H1 (cell line): ENCODE measurements around the gene ADD2. TPM values are rescaled to one million over a fixed set of nuclear protein-coding genes. Genes with fewer than 3 reads are reported as not detected.

ENCODE experiments used
- CTCF ChIA-PET: fragments of 300-600 bp; sonication (Branson Sonifier 250); formaldehyde crosslinking; loops from one replicate; lab custom pipeline; 2021; ENCODE audit not compliant: partially characterized antibody; lab: Charles Lee
- POLR2A ChIA-PET: fragments of 300-600 bp; sonication (Branson Sonifier 250); formaldehyde crosslinking; loops from one replicate; lab custom pipeline; 2021; ENCODE audit warnings: inconsistent platforms; ENCODE audit not compliant: partially characterized antibody; lab: Charles Lee
- DNase-seq, 2 experiments: peaks; one replicate each; pipeline versions ENCODE4 v3.0.0 to v3.0.0-alpha.2; 2010 to 2022; ENCODE audit warnings: low spot score in 2 of 2, low read depth in 1 of 2, mixed read lengths in 1 of 2
- FAIRE-seq: peaks from 2 replicates; lab custom pipeline; 2011; peaks lifted over from hg19 to GRCh38; lab: Jason Lieb, UNC
- H2AFZ ChIP-seq: 2 replicates; pipeline ENCODE4 v1.8.1; 2012; ENCODE audit warnings: low read length, inconsistent platforms
- H2AK5ac ChIP-seq: 2 replicates; pipeline ENCODE4 v1.6.1; 2013; ENCODE audit warnings: low read depth, low read length
- H2BK120ac ChIP-seq: replicated peaks from 2 replicates; pipeline ENCODE3; 2013; ENCODE audit warnings: low read depth, low read length, inconsistent platforms
- H2BK12ac ChIP-seq: 2 replicates; pipeline ENCODE4 v1.6.1; 2013; ENCODE audit warnings: low read depth, low read length
- H2BK15ac ChIP-seq: 2 replicates; pipeline ENCODE4 v1.6.1; 2013; ENCODE audit warnings: low read length
- H2BK20ac ChIP-seq: 2 replicates; pipeline ENCODE4 v1.6.1; 2013; ENCODE audit warnings: low read length
- H2BK5ac ChIP-seq: 2 replicates; pipeline ENCODE4 v1.6.1; 2013; ENCODE audit warnings: low read depth, low read length
- H3K14ac ChIP-seq: 2 replicates; pipeline ENCODE4 v1.6.1; 2013; ENCODE audit warnings: inconsistent platforms; ENCODE audit not compliant: insufficient read length
- H3K18ac ChIP-seq: 2 replicates; pipeline ENCODE4 v1.6.1; 2013; ENCODE audit warnings: low read length; ENCODE audit errors: extremely low read depth
- H3K23ac ChIP-seq: 2 replicates; pipeline ENCODE4 v1.6.1; 2013; ENCODE audit warnings: inconsistent platforms; ENCODE audit not compliant: insufficient read length
- H3K23me2 ChIP-seq: 2 replicates; pipeline ENCODE4 v1.6.1; 2013; ENCODE audit warnings: low read depth, low read length
- H3K27ac ChIP-seq: 2 replicates; pipeline ENCODE4 v1.6.1; 2011; ENCODE audit warnings: low read depth, low read length, inconsistent platforms
- H3K27me3 ChIP-seq, 4 experiments: replicated peaks in 1 of 4; 1 replicate in 1 of 4; 2 replicates in 3 of 4; pipeline versions ENCODE4 v1.6.1 to v1.8.1; 2011 to 2013; ENCODE audit warnings: low read length in 3 of 4, mild to moderate bottlenecking in 3 of 4, inconsistent platforms in 2 of 4, mixed read lengths in 2 of 4, moderate library complexity in 1 of 4; ENCODE audit not compliant: control insufficient read depth in 3 of 4, insufficient read depth in 3 of 4; ENCODE audit errors: extremely low read depth in 1 of 4
- H3K36me3 ChIP-seq, 4 experiments: 2 replicates each; pipeline versions ENCODE4 v1.6.1 to v1.8.1; 2011 to 2013; ENCODE audit warnings: mild to moderate bottlenecking in 4 of 4, low read length in 3 of 4, moderate library complexity in 2 of 4, control low read depth in 1 of 4, inconsistent platforms in 1 of 4; ENCODE audit not compliant: insufficient read depth in 4 of 4, control insufficient read depth in 2 of 4
- H3K4ac ChIP-seq: replicated peaks from 2 replicates; pipeline ENCODE3; 2013; ENCODE audit warnings: low read length, low read depth, mixed read lengths, inconsistent platforms; ENCODE audit not compliant: insufficient read length
- H3K4me1 ChIP-seq, 4 experiments: replicated peaks in 1 of 4; 1 replicate in 1 of 4; 2 replicates in 3 of 4; pipeline versions ENCODE4 v1.6.1 to v1.8.1; 2011 to 2013; ENCODE audit warnings: low read length in 3 of 4, inconsistent platforms in 2 of 4, mixed read lengths in 1 of 4; ENCODE audit not compliant: insufficient read depth in 4 of 4, control insufficient read depth in 3 of 4
- H3K4me2 ChIP-seq, 2 experiments: 2 replicates each; pipeline versions ENCODE4 v1.6.1 to v1.8.1; 2011 to 2013; ENCODE audit warnings: low read depth in 2 of 2, low read length in 2 of 2, control low read depth in 1 of 2, inconsistent platforms in 1 of 2, mild to moderate bottlenecking in 1 of 2; ENCODE audit not compliant: insufficient read depth in 1 of 2
- H3K4me3 ChIP-seq, 4 experiments: fragments of 200-600, 300-600 bp in 1 of 4; sonication (generic), shearing (Covaris generic), sonication (Bioruptor Twin) in 1 of 4; 2 replicates each; pipeline versions ENCODE4 v1.5.1 to v1.8.1; 2011 to 2016; ENCODE audit warnings: low read length in 4 of 4, low read depth in 3 of 4, control low read depth in 2 of 4, inconsistent platforms in 2 of 4, mild to moderate bottlenecking in 2 of 4, mixed read lengths in 1 of 4, moderate library complexity in 1 of 4; ENCODE audit not compliant: insufficient read depth in 2 of 4; ENCODE audit errors: extremely low read depth in 1 of 4
- H3K56ac ChIP-seq: replicated peaks from 2 replicates; pipeline ENCODE3; 2013; ENCODE audit warnings: low read depth, mild to moderate bottlenecking, mixed read lengths, low read length, inconsistent platforms; ENCODE audit not compliant: insufficient read length
- H3K79me1 ChIP-seq: 2 replicates; pipeline ENCODE4 v1.6.1; 2013; ENCODE audit warnings: low read depth, low read length, control low read depth
- H3K79me2 ChIP-seq, 2 experiments: 2 replicates each; pipeline versions ENCODE4 v1.6.1 to v1.8.1; 2012 to 2013; ENCODE audit warnings: low read length in 2 of 2, mild to moderate bottlenecking in 2 of 2, inconsistent platforms in 1 of 2; ENCODE audit not compliant: insufficient read depth in 2 of 2, control insufficient read depth in 1 of 2
- H3K9ac ChIP-seq, 4 experiments: replicated peaks in 1 of 4; 1 replicate in 1 of 4; 2 replicates in 3 of 4; pipeline versions ENCODE4 v1.6.1 to v1.8.1; 2011 to 2013; ENCODE audit warnings: low read depth in 3 of 4, low read length in 3 of 4, control low read depth in 2 of 4, mild to moderate bottlenecking in 2 of 4, moderate library complexity in 2 of 4, inconsistent platforms in 1 of 4; ENCODE audit errors: extremely low read depth in 1 of 4
- H3K9me3 ChIP-seq, 2 experiments: 2 replicates each; pipeline versions ENCODE4 v1.6.1 to v1.8.1; 2012 to 2013; ENCODE audit warnings: mild to moderate bottlenecking in 2 of 2, moderate library complexity in 2 of 2, control low read depth in 1 of 2, inconsistent platforms in 1 of 2, low read depth in 1 of 2, low read length in 1 of 2, mixed read lengths in 1 of 2; ENCODE audit not compliant: insufficient read depth in 2 of 2
- H4K20me1 ChIP-seq, 2 experiments: replicated peaks in 1 of 2; 2 replicates each; pipeline versions ENCODE3 to v1.8.1; 2011 to 2013; ENCODE audit warnings: inconsistent platforms in 2 of 2, low read length in 2 of 2, mild to moderate bottlenecking in 1 of 2; ENCODE audit not compliant: insufficient read depth in 2 of 2, control insufficient read depth in 1 of 2
- H4K5ac ChIP-seq: 2 replicates; pipeline ENCODE4 v1.6.1; 2013; ENCODE audit warnings: low read length, low read depth, mixed read lengths, inconsistent platforms; ENCODE audit not compliant: insufficient read length
- H4K8ac ChIP-seq: 2 replicates; pipeline ENCODE4 v1.8.0; 2013; ENCODE audit warnings: mild to moderate bottlenecking, moderate library complexity, low read length, inconsistent platforms; ENCODE audit not compliant: insufficient read depth; ENCODE audit errors: extremely low read depth
- H4K91ac ChIP-seq: replicated peaks from 2 replicates; pipeline ENCODE3; 2013; ENCODE audit warnings: low read length, mixed read lengths, inconsistent platforms; ENCODE audit not compliant: insufficient read length
- CTBP2 ChIP-seq: IDR thresholded peaks from 2 replicates; pipeline ENCODE4 v1.7.0; 2011; ENCODE audit warnings: borderline replicate concordance, mild to moderate bottlenecking, moderate library complexity, mixed read lengths, low read length; ENCODE audit not compliant: insufficient read depth, insufficient read length
- E2F6 ChIP-seq: IDR thresholded peaks from 2 replicates; pipeline ENCODE4 v1.6.1; 2012; ENCODE audit warnings: inconsistent platforms
- EZH2 ChIP-seq: fragments of 200-600 bp; sonication (generic); IDR thresholded peaks from 2 replicates; pipeline ENCODE4 v1.7.1; 2012; ENCODE audit warnings: low read depth, mild to moderate bottlenecking, moderate library complexity, low read length, inconsistent platforms; ENCODE audit not compliant: severe bottlenecking
- GABPA ChIP-seq: IDR thresholded peaks from 2 replicates; pipeline ENCODE4 v1.6.1; 2011; ENCODE audit warnings: mild to moderate bottlenecking, low read length, moderate library complexity, borderline replicate concordance; ENCODE audit not compliant: insufficient read depth
- GTF2F1 ChIP-seq: IDR thresholded peaks from 2 replicates; pipeline ENCODE4 v1.6.1; 2012; ENCODE audit warnings: low read depth, low read length, improper control_type of control experiment, borderline replicate concordance
- HDAC2 ChIP-seq, 2 experiments: fragments of 300-600 bp in 1 of 2; sonication (generic) in 1 of 2; IDR thresholded peaks; 2 replicates each; pipeline ENCODE4 v1.6.1; 2011 to 2012; ENCODE audit warnings: low read depth in 2 of 2, low read length in 2 of 2, mild to moderate bottlenecking in 2 of 2, moderate library complexity in 2 of 2, borderline replicate concordance in 1 of 2, inconsistent platforms in 1 of 2
- HDAC6 ChIP-seq: IDR thresholded peaks from one replicate; pipeline ENCODE4 v1.7.1; 2012; ENCODE audit warnings: low read depth, mild to moderate bottlenecking, inconsistent platforms, low read length, moderate library complexity
- KDM5A ChIP-seq: fragments of 200-600 bp; IDR thresholded peaks from 2 replicates; pipeline ENCODE4 v1.7.1; 2012; ENCODE audit warnings: mild to moderate bottlenecking, low read length, inconsistent platforms, mixed read lengths
- MAFK ChIP-seq: IDR thresholded peaks from 2 replicates; pipeline ENCODE4 v1.6.1; 2012; ENCODE audit warnings: low read depth, mild to moderate bottlenecking, improper control_type of control experiment, low read length
- POLR2AphosphoS5 ChIP-seq: IDR thresholded peaks from 2 replicates; pipeline ENCODE4 v1.6.1; 2011; ENCODE audit warnings: low read depth, low read length
- RXRA ChIP-seq: IDR thresholded peaks from 2 replicates; pipeline ENCODE4 v1.6.1; 2011; ENCODE audit warnings: low read depth, mild to moderate bottlenecking, low read length, moderate library complexity; ENCODE audit not compliant: insufficient read depth
- SAP30 ChIP-seq: fragments of 300-600 bp; sonication (generic); IDR thresholded peaks from 2 replicates; pipeline ENCODE4 v1.7.1; 2012; ENCODE audit warnings: low read length, moderate library complexity, mild to moderate bottlenecking, inconsistent platforms; ENCODE audit not compliant: insufficient read depth, insufficient replicate concordance
- SRF ChIP-seq: IDR thresholded peaks from 2 replicates; pipeline ENCODE4 v1.6.1; 2011; ENCODE audit warnings: mild to moderate bottlenecking, low read depth, low read length, moderate library complexity
- WGBS, 2 experiments: shearing (Covaris generic) in 1 of 2; methylation state at CpG; one replicate each; pipeline versions ENCODE4 v1.1.6 to v1.1.7; 2013 to 2015; ENCODE audit warnings: low lambda C conversion rate in 2 of 2, mixed read lengths in 2 of 2, inconsistent platforms in 1 of 2, low coverage in 1 of 2, missing lambda C conversion rate in 1 of 2; ENCODE audit not compliant: insufficient replicate concordance in 2 of 2, insufficient coverage in 1 of 2, insufficient read length in 1 of 2; ENCODE audit errors: extremely low coverage in 1 of 2, missing lambda C conversion rate in 1 of 2; 5-methylcytosine and 5-hydroxymethylcytosine counted together
- polyA plus RNA-seq, 7 experiments: library from polyadenylated mRNA; depleted of rRNA in 3 of 7; stranded (reverse) in 5 of 7; unstranded in 2 of 7; fragments of >200 nt in 5 of 7; fragments of 200-250 nt in 2 of 7; gene quantifications; 1 replicate in 5 of 7; 2 replicates in 1 of 7; 4 replicates in 1 of 7; pipeline versions ENCODE4 v1.2.1 to v1.2.3, GENCODE V29; 2011 to 2013; ENCODE audit warnings: missing spikeins in 2 of 7, mixed read lengths in 2 of 7
- total RNA-seq: library from RNA; stranded (reverse); fragmentation: NEBNext Ultra II Directional; extraction: Animal tissue kit (Norgen Biotek cat#: 25700); gene quantifications from 2 replicates; pipeline ENCODE4 v1.2.1, GENCODE V29; 2021

The ADD2 gene
- total and polyA plus RNA-seq, 2 of the 8 experiments (the other 6 are each of a cell fraction or from before 2014, with no cell fraction given), result 58.5 to 170 TPM

- CTCF ChIA-PET, result interaction anchor here (0.8 to 5.3 kb wide), 3 partner anchors 12 to 291 kb away, joined by 4 to 30 read pairs (median 7); no protein-coding TSS in a partner anchor
- TF ChIP-seq MAFK, result no peak
- TF ChIP-seq CTBP2, result no peak
- TF ChIP-seq SAP30, result no peak
- no peak for TF ChIP-seq POLR2AphosphoS5
- TF ChIP-seq SRF, result no peak
- TF ChIP-seq HDAC6, result no peak
- TF ChIP-seq RXRA, result no peak
- no peak for TF ChIP-seq GTF2F1
- no peak for TF ChIP-seq HDAC2 (IDR thresholded peaks at IDR 0.05; ENCODE audit: borderline replicate concordance in 1 of 2, low read depth in 2 of 2, low read length in 2 of 2)
- no peak for TF ChIP-seq GABPA
- no peak for TF ChIP-seq E2F6
- no peak for TF ChIP-seq KDM5A
- no peak for TF ChIP-seq EZH2
Measured at GRCh38 chr2:70632388-70632787, 135.6 kb downstream of the ADD2 start.

More at GRCh38 chr2:70632388-70632787, 135.6 kb downstream of the ADD2 start:
- Histone ChIP-seq H3K56ac (peak overlapping the region; percentile 47), H4K8ac (no peak overlapping the region), H2BK20ac (no peak overlapping the region), H3K14ac (no peak overlapping the region), H4K5ac (no peak overlapping the region), H3K79me2 (no peaks in the 10 kb centered on the region), H3K79me1 (no peaks in the 10 kb centered on the region), H3K27ac (no peak overlapping the region), H3K4me3 (no peak overlapping the region), H3K9ac (no peak overlapping the region), H2BK5ac (no peak overlapping the region), H2BK15ac (no peak overlapping the region), H3K23ac (no peak overlapping the region), H2BK120ac (no peak overlapping the region), H3K4me1 (no peaks in the 10 kb centered on the region; a peak in 2 of 7 replicates), H2BK12ac (no peak overlapping the region), H3K23me2 (no peaks in the 10 kb centered on the region), H4K91ac (no peak overlapping the region), H2AFZ (no peak overlapping the region), H3K27me3 (peaks cover 0 to 1% (median 0%) of the 10 kb centered on the region in 4 experiments; a peak in 1 of 7 replicates), H3K9me3 (peaks cover 0 to 4% of the 10 kb centered on the region in 2 experiments; a peak in 1 of 4 replicates), H2AK5ac (no peak overlapping the region), H3K4me2 (no peak overlapping the region), H3K4ac (no peak overlapping the region), H4K20me1 (no peaks in the 10 kb centered on the region), H3K18ac (no peak overlapping the region), H3K36me3 (no peaks in the 10 kb centered on the region)
- FAIRE-seq, result no peak
- POLR2A ChIA-PET, result no interaction called here
- 93% methylated on average over 1 of the region's 1 CpG; no CpG with 5 or more reads in 1 of the 2 experiments for WGBS, 2 experiments
- no peak for DNase-seq
